GM23338 (cell line): ENCODE data around the gene SCGB3A2. TPM values are rescaled to one million over a fixed set of nuclear protein-coding genes. Genes with fewer than 3 reads are reported as not detected.
"Not testable (repeated sequence)": the region's sequence is repeated elsewhere in the genome, so short reads cannot be mapped to it uniquely, and the experiment has no call there.

Experiments used
- ATAC-seq: fragments of 200-7000 bp; cut with Tn5 transposase; 3 replicates; pipeline ENCODE4 v1.9.1; 2020
- DNase-seq: peaks from one replicate; pipeline ENCODE4 v3.0.0-alpha.2; 2015; ENCODE audit warnings: low spot score
- H2AFZ ChIP-seq: fragments of 200-600 bp; sonication (generic); 2 replicates; pipeline ENCODE4 v1.8.0; 2016; ENCODE audit warnings: antibody characterized with exemption, mild to moderate bottlenecking, moderate library complexity
- H3F3A ChIP-seq: fragments of 200-600 bp; sonication (generic); replicated peaks from 2 replicates; pipeline ENCODE4 v1.8.0; 2017; ENCODE audit warnings: antibody characterized with exemption, mixed run types, low read depth
- H3K27ac ChIP-seq: fragments of 200-600 bp; sonication (generic); 2 replicates; pipeline ENCODE4 v1.6.1; 2016; ENCODE audit warnings: low read depth
- H3K27me3 ChIP-seq: fragments of 200-600 bp; sonication (generic); 2 replicates; pipeline ENCODE4 v1.8.0; 2016; ENCODE audit warnings: mild to moderate bottlenecking, mixed run types, moderate library complexity; ENCODE audit not compliant: insufficient read depth
- H3K36me3 ChIP-seq: fragments of 200-600 bp; sonication (generic); 2 replicates; pipeline ENCODE4 v1.8.0; 2016; ENCODE audit warnings: mild to moderate bottlenecking; ENCODE audit not compliant: insufficient read depth
- H3K4me1 ChIP-seq: fragments of 200-600 bp; sonication (generic); 2 replicates; pipeline ENCODE4 v1.8.0; 2016; ENCODE audit warnings: mild to moderate bottlenecking, moderate library complexity; ENCODE audit not compliant: insufficient read depth
- H3K4me2 ChIP-seq: fragments of 200-600 bp; sonication (generic); 2 replicates; pipeline ENCODE4 v1.7.1; 2017; ENCODE audit warnings: mixed run types
- H3K4me3 ChIP-seq: fragments of 200-600 bp; sonication (generic); 2 replicates; pipeline ENCODE4 v1.6.1; 2016; ENCODE audit warnings: mixed run types
- H3K79me2 ChIP-seq: fragments of 200-600 bp; sonication (generic); replicated peaks from 2 replicates; pipeline ENCODE4 v1.8.0; 2017; ENCODE audit warnings: mild to moderate bottlenecking; ENCODE audit not compliant: insufficient read depth
- H3K9me2 ChIP-seq: fragments of 200-600 bp; sonication (generic); 2 replicates; pipeline ENCODE4 v1.8.0; 2017; ENCODE audit not compliant: insufficient read depth
- H4K20me1 ChIP-seq: fragments of 200-600 bp; sonication (generic); replicated peaks from 2 replicates; pipeline ENCODE4 v1.8.0; 2017; ENCODE audit warnings: mild to moderate bottlenecking; ENCODE audit not compliant: insufficient read depth
- H3K27ac Mint-ChIP-seq: 2 replicates; pipeline ENCODE4 v1.8.0; 2020; ENCODE audit warnings: inconsistent platforms, mild to moderate bottlenecking, moderate library complexity, mixed read lengths
- H3K27me3 Mint-ChIP-seq: 3 replicates; pipeline ENCODE4 v1.8.0; 2022; ENCODE audit warnings: low read depth, mild to moderate bottlenecking, moderate library complexity, mixed read lengths, inconsistent platforms; ENCODE audit not compliant: insufficient read depth, poor library complexity
- H3K36me3 Mint-ChIP-seq: 3 replicates; pipeline ENCODE4 v1.8.0; 2021; ENCODE audit warnings: low read depth, mild to moderate bottlenecking, inconsistent platforms, moderate library complexity, mixed read lengths
- H3K4me1 Mint-ChIP-seq: 3 replicates; pipeline ENCODE4 v1.8.0; 2020; ENCODE audit warnings: mild to moderate bottlenecking, inconsistent platforms, mixed read lengths
- H3K4me3 Mint-ChIP-seq: 3 replicates; pipeline ENCODE4 v1.8.0; 2021; ENCODE audit warnings: moderate library complexity, mild to moderate bottlenecking, inconsistent platforms, mixed read lengths
- H3K9me3 Mint-ChIP-seq: 3 replicates; pipeline ENCODE4 v1.8.0; 2020; ENCODE audit warnings: moderate library complexity, mild to moderate bottlenecking, inconsistent platforms, mixed read lengths
- CREB1 ChIP-seq: fragments of 250-450 bp; sonication (Bioruptor Pico); IDR thresholded peaks from 2 replicates; pipeline ENCODE4 v1.5.0; 2020; ENCODE audit warnings: low read depth, mild to moderate bottlenecking, moderate library complexity
- NANOG ChIP-seq: IDR thresholded peaks from 2 replicates; pipeline ENCODE4 v1.6.1; 2016; ENCODE audit warnings: antibody characterized with exemption, borderline replicate concordance
- POLR2AphosphoS5 ChIP-seq: IDR thresholded peaks from 2 replicates; pipeline ENCODE4 v1.6.1; 2016; ENCODE audit warnings: antibody characterized with exemption, low read depth
- polyA plus RNA-seq: library from polyadenylated mRNA; unstranded; fragments of >200 nt; fragmentation: Nextera tagmentation; extraction: Ambion mirVana; gene quantifications from 2 replicates; pipeline ENCODE4 v1.2.1, GENCODE V29; 2016
- total RNA-seq: library from RNA; depleted of rRNA; stranded (reverse); fragments of >200 nt; shearing (Covaris generic); gene quantifications from 2 replicates; pipeline ENCODE4 v1.2.3, GENCODE V29; 2014

SCGB3A2 gene
- total and polyA plus RNA-seq, 2 experiments from 2014 or later: 36.1 to 256 TPM

DNA sequence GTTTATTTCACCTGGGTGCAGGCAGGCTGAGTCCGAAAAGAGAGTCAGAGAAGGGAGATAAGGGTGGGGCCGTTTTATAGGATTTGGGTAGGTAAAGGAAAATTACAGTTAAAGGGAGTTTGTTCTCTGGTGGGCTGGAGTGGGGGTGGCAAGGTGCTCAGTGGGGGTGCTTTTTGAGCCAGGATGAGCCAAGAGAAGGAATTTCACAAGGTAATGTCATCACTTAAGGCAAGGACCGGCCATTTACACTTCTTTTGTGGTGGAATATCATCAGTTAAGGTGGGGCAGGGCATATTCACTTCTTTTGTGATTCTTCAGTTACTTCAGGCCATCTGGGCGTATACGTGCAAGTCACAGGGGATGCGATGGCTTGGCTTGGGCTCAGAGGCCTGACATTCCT lies 8.6 kb upstream of the SCGB3A2 start:
- not testable (repeated sequence) for ATAC-seq, H3F3A ChIP-seq, DNase-seq, H4K20me1 ChIP-seq, H3K27me3 ChIP-seq, H3K9me2 ChIP-seq, H3K36me3 ChIP-seq, H3K9me3 Mint-ChIP-seq, H2AFZ ChIP-seq
- Mint-ChIP-seq H3K27ac (peak overlapping the region; percentile 98), H3K27me3 (peaks cover 47% of the 10 kb centered on the region), H3K4me1 (peaks cover 90% of the 10 kb centered on the region), H3K36me3 (peaks cover 85% of the 10 kb centered on the region), H3K4me3 (peak overlapping the region; percentile 86)
- peak; percentile 61 for TF ChIP-seq NANOG
- peak; percentile 14; the same call in 1 of the 2 replicates for TF ChIP-seq CREB1 (CRISPR knock-in tag)
- TF ChIP-seq POLR2AphosphoS5: peak; percentile 33; the same call in 1 of the 2 replicates
- peaks cover 51% of the 10 kb centered on the region for H3K79me2 ChIP-seq
- H3K4me3 ChIP-seq: peak overlapping the region; percentile 91
- peaks cover 11% of the 10 kb centered on the region for H3K4me1 ChIP-seq
- H3K27ac ChIP-seq: peak overlapping the region; percentile 100
- peak overlapping the region; percentile 72 for H3K4me2 ChIP-seq

GRCh38 chr5:147871980-147872549 lies 6.4 kb upstream of the SCGB3A2 start:
- Mint-ChIP-seq H3K4me3 (peak overlapping the region; percentile 86), H3K27me3 (peaks cover 43% of the 10 kb centered on the region), H3K4me1 (peaks cover 89% of the 10 kb centered on the region), H3K36me3 (peaks cover 68% of the 10 kb centered on the region), H3K27ac (peak overlapping the region; percentile 98)
- Histone ChIP-seq H3K27ac (peak overlapping the region; percentile 100), H3K4me2 (peak overlapping the region; percentile 85), H3K4me3 (peak overlapping the region; percentile 91), H3K79me2 (peaks cover 61% of the 10 kb centered on the region), H3K4me1 (peaks cover 28% of the 10 kb centered on the region)
- H3F3A ChIP-seq, H3K9me2 ChIP-seq, H3K9me3 Mint-ChIP-seq, H3K27me3 ChIP-seq, ATAC-seq, H3K36me3 ChIP-seq, H4K20me1 ChIP-seq, DNase-seq, H2AFZ ChIP-seq: not testable (repeated sequence)
- TF ChIP-seq POLR2AphosphoS5: peak; percentile 27; the same call in 1 of the 2 replicates

GRCh38 chr5:147872744-147873435 lies 5.6 kb upstream of the SCGB3A2 start:
- ATAC-seq, H2AFZ ChIP-seq, H3K27me3 ChIP-seq, H3F3A ChIP-seq, DNase-seq, H3K9me3 Mint-ChIP-seq, H3K9me2 ChIP-seq, H4K20me1 ChIP-seq, H3K36me3 ChIP-seq: not testable (repeated sequence)
- Histone ChIP-seq H3K4me3 (peak overlapping the region; percentile 91), H3K4me2 (peak overlapping the region; percentile 85), H3K79me2 (peaks cover 61% of the 10 kb centered on the region), H3K27ac (peak overlapping the region; percentile 100), H3K4me1 (peaks cover 37% of the 10 kb centered on the region)
- Mint-ChIP-seq H3K4me3 (peak overlapping the region; percentile 86), H3K4me1 (peaks cover 86% of the 10 kb centered on the region), H3K27me3 (peaks cover 43% of the 10 kb centered on the region), H3K36me3 (peaks cover 60% of the 10 kb centered on the region), H3K27ac (peak overlapping the region; percentile 98)
- TF ChIP-seq POLR2AphosphoS5: peak; percentile 51; the same call in 1 of the 2 replicates
